NCI-H446 (cell line): ENCODE results near the gene CYRIA.

Experiments used
- DNase-seq, 2 experiments: peaks; one replicate each; lab custom pipeline; 2025; lab: John Stamatoyannopoulos, UW

CYRIA gene

DNA sequence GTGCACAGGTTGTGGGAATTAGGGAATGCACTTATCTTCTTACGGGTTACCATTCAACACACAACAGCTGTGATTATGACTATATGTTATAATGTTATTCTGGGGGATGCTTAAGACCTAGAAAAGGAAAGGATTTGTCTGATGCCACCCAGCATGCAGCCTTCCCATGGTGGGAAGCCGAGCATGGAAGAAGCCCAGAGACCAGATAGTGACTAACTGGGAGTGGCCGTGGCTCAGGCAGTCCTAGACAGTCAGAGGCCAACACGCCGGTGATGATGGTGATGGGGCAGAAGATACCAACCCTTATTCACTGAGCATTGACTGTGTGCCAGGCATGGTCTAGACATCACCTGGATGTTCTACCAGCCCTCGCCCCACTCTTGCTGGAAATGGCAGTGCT, 35.9 kb downstream of the CYRIA start:
- no peak for DNase-seq

DNA sequence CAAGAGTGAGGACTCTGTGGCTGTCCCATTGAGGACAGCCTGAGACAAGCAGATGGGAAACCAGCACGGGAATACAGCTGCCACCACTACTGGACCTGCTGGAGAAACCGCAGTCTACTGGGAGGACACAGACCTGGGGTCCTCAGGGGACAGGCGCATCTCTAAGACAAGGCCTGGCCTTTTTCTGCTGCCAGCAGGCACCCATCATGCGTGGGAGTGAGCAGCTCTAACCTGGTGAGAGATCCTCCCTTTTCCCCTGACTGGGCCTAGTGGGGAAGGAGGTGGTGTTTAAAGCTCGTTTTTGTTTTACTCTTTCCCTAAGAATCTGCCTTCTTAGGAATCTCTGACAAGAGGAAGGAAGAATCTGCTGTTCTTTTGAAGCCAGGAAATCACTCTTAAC, 36.6 kb downstream of the CYRIA start:
- DNase-seq, result no peak

DNA sequence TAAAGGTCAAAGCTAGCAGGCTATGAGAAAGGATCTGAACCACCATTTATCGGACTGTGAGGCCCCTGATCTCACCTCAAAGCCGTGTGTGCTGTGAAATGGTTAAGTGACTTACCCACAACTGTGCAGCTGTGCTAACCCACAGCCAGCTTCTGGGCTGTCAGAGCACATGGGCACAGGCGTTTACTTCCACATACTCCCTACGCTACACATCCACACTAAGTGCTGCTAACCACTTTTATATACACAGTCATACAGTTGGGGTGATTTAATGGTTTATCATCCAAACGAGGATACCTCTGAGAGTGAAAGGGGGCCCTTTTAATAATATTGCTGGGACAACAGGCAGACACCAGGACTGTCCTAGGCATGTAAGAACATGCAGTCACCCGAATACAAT, 37.3 kb downstream of the CYRIA start:
- no peak for DNase-seq

DNA sequence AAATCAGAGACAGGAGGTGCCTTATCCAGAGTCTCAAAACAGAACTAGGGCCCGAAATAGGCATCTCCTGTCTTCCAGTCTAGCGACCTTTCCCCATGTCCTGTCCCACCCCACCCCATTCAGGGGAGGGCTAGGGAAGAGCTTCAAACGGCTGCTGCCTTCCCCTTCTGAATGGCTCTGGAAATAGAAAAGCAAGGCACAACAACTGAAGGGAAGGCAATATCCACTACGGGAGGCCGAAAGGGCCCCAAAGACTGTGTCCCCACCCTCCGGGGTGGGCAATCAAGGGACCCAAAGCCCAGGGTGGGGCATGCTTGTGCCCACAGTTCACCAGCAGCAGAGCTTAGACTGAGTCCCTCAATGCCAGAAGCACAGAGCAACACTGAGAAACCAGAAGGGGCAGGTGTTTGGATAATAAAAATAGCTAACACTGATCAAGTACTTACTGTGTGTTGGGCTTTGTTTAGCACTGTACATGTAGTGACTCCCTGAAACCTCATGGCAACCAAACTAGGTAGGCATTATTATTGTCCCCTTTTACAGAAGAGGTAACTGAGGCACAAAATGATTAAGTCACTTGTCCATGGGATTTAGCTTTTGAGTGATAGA, 38.5 kb downstream of the CYRIA start:
- no peak for DNase-seq

DNA sequence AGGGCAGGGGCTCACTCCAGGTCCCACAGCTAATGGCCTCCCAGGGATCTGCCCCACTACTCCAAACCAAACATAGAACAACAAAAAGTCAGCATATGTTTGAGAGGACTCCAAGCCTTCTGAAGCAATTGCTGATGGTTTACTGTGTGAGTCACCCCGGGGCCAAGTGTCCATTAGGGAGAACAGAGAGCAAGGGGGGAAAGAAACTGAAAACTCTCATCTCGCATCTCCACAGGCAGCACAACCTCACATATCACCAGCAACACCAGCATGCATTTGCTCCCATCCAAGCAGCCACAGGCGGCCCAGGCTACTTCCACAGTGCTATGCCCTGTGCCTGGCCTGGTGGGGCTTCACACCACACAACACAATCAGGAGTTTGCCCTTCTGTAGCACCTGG, 39.1 kb downstream of the CYRIA start:
- no peak for DNase-seq

DNA sequence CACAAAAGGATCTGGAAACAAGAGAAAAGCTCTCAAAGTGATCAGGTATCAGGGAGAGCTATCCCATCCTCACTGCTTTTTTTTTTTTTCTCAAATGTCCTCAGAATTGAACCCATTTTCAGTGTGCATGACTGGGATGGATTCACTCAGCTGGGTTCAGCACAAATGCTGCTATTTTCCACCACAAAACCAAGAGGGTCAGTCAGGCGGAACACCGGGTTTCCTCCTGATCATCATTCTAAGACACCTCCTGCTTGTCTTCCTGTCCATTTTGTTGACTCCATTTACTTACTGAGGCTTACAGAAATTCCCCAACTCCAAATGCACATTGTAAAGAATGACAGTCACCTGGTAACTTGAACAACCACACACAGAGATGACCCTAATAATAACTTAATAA, 39.9 kb downstream of the CYRIA start:
- DNase-seq, result no peak

DNA sequence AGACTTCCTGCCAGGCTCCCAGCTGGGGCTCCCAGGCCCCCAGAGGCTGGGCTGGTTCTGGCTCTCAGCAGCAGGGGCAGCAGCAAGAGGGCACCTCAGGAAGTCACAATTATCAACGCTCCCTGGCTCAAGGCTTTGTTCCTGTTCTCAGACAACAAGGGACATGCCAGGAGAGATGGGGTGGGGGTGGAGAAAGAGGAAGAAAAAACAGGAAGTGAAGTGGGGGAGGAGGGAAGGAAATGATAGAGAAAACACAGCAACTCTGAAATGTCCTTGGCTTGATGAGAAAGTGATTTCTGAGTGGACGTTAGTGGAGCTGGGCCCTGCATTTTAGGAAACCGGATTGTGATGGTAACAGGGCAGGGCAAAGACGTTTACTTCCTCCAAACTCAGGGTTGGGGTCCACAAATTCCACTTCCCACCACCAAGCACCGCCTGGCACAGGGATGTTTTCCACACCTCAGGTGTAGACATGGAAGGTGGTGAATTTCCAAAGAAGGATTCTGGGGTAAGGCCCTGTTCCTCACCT, 40.4 kb downstream of the CYRIA start:
- no peak for DNase-seq

DNA sequence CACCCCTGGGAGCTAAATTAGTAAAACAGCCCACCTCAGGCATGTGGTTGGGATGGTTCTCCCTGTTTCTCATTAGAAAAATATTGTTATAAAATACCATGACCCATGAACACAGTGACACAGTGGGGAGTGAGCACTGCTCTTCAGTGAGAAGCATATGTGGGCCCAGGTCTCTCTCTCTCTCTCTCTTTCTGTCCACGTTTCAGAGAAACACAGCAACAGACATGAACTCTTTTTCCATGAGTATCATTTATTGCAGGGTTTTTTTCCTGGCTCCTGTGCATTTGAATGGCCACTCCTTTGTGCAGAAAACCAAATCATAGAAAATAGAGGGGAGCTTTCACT, 41.2 kb downstream of the CYRIA start:
- no peak for DNase-seq

DNA sequence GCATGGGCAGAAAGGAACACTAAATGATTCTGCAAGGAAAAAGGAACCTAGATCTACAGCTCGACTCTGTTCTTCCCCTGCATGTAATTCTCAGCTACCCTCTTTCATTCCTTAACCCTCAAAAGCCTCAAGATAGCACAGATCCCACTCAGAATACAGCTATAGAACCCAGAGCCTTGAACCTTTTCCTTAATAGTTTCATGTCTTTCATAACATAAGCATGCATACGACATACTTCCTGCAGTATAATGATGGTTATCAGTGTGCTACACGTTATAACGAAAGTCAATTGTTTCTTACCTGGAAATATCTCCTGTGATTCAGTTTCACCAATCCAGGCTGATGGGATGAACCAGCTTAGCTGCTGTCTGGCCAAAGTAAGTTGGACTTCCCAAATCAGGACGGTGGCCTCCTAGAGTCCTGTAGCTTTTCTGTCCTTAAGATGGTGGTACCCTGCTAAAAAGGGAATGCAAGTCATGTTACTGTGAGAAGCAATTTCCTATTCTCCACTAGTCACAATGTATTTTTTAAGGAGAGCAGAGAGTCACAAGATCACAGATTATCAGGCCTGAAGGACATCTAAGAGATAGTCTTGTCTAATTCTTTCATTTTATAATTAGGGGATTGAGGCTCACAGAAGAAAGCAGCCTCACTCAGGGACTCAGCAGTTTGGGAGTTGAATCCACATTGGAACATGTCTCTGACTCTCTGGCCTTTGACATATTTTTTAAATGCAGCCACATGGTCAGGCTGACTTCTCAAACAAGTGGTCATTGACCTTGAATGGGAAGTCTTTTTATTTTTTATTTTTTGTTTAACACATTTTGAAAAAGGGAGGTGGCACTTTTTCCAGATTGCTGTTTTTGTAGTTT, 41.8 kb downstream of the CYRIA start:
- DNase-seq, result no peak

DNA sequence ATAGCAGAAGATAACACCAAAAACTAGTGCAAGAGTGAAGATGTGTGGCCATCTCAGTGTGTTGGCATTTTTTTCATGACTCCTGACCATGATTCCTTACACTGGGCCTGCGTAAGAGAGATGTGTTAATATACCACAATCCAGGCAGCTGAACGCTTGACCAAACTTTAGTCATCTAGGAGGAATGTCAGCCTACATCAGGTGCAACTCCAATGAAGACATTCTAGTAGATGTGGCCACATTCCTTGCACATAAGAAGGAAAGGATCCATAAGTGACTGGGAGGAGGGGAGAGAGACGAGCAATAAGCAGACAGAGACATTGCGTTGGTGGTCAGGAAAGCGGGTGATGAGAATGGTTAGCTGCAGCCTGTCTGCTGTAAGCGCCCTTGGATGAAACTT, 42.6 kb downstream of the CYRIA start:
- DNase-seq, result no peak

DNA sequence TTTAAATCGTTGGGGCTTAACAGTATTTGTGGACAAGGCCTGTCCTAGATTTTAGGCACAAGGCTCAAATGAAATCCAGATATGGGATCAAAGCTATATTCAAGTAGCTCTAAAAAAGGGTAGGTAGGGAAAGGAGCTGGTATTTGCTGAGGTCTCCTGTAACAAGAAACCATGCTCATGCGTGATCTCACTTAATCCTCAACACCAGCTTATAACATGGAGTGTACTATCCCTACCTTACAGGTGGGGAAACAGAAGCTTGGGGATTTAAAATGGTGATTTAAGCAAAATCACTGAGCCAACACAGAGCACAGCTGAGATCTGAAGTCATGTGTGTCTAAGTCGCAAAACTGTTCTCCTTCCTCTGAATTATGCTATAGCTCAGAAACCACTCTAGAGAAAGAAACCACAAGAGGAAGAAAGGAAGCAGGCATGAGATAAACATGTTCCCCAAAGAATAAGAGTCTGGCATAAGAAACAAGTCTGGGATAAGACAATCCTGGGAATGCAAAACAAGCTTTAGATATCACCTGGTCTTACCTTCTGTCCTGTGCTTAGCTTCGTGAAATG, 43.1 kb downstream of the CYRIA start:
- DNase-seq, result no peak

DNA sequence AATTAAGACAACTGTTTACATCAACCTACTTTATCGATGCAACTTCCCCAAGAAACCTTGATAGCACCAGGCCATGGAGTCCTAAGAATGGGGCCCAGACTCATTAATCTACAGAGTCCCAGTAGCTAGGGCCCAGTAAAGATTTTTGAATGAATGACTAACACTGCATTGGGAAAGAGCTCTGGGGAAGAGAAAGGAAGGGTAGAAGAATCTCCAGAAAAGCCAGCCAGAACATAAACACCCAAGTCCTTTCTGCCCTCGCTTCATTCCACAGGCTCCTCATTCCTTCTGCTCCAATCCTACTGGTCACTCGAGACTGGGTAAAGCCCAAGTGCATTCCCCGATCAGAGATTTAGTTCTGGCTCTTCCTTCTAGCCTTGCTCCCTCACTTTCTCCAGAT, 44.3 kb downstream of the CYRIA start:
- no peak for DNase-seq

DNA sequence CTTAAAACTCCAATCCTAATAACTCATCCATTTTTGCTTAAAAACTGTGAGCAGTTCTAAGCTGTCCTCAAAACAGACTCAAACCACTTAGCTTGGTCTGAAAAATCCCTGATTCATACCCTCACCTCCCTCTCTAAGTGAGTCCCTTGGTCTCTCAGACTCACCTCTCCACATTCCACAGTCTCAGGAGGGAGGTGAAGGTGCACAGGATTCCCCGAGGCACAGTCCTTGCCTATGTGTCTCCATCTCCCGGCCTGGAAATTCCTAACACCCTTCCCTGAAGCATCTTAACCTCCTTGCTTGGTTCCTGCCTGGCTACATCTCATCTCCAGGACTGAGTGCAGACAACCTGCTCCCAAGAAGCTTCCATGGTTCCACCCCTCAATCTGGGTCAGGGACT, 45.0 kb downstream of the CYRIA start:
- DNase-seq, result no peak

DNA sequence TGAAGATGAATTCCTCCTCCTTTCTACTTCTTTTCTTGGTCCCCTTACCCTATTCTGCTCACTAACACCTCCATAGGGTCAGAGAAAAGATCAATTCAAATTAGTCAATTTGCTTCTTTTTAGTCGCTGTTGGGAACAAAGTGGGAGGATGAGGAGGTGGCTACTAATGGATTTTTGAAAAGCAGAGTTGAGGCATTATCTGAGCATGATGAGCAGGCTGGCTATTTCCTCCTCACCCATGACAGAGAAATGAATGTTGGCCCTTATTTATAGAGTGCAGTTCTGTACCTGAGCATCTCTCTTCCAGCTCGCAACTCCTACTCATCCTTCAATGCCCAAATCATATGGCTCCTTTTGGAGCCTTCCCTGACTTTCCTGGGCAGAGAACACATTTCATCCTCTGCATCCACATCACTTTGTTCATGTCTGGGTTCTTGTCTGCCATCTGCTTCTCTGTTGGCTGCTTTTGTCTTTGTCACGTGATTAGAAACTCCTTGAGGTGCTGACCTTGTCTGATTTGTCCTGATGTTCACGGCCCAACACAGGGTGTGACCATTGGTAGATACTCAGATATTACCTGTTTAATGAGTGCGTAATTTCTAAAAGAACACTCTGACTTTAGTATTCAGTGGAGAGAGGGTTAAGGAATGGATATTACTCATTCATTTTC, 45.9 kb downstream of the CYRIA start:
- no peak for DNase-seq

DNA sequence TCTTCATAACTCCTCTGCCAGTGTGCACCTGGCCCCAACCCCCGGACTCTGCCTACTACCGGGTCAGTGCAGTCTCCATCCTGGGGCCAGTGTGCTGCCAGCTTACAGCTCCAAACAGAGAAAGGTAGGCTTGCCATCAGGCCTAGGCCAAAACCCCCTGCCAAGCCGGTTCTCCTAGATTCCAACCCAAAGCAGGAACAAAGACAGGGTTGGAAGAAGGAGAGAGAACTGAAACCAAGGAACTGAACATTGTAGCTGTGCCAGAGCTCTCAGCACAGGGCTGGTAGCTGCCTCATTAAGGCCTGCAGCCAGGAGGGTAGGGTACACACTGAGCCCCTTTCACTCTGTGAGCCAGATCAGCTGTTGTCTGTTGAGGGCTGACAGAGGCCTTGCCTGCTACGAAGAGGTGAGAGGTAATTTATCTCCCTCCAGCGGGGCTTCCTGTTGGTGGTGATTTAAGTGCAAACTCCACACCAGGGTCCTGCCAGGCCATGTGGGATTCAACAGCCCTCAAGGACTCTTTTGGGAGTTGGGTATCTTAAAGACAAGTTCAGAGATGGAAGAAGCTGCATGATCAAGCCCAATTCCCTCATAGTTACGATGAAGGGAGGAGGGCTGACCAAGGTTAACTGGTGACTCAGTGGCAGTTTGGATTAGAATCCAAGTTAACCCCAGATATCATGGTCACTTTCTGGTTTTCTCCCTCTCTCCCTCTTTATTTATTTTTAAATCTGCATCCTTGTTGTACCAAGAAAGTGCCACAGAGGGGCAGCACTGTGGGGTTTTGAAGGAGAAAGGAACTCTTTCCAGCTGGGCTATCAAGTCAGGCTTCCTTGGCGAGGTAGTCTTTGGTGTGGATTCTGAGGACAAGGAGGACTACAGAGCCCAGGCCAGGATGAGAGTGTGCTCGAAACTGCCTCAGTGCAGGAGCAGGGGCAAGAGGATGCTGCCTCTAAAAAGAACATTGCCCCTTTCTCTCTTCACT, 48.1 kb downstream of the CYRIA start:
- DNase-seq, result peak in 1 of 2 experiments; percentile 31
